Choroid plexus epithelial cell (primary cell): ENCODE results near the gene RPN2.

ENCODE experiments used
- DNase-seq: peaks from one replicate; pipeline ENCODE4 v3.0.0-alpha.2; 2010; ENCODE audit warnings: low read depth
- H3K4me3 ChIP-seq: 2 replicates; pipeline ENCODE4 v1.5.1; 2011; ENCODE audit warnings: low read depth, mild to moderate bottlenecking, control low read depth, low read length, moderate library complexity
- TF ChIP-seq, protein P1 (sequence below): conservative IDR thresholded peaks from 2 replicates; pipeline ENCODE4 v1.5.1; 2011; ENCODE audit warnings: low read depth, mild to moderate bottlenecking, control low read depth, inconsistent platforms, low read length, moderate library complexity

RPN2 gene

DNA sequence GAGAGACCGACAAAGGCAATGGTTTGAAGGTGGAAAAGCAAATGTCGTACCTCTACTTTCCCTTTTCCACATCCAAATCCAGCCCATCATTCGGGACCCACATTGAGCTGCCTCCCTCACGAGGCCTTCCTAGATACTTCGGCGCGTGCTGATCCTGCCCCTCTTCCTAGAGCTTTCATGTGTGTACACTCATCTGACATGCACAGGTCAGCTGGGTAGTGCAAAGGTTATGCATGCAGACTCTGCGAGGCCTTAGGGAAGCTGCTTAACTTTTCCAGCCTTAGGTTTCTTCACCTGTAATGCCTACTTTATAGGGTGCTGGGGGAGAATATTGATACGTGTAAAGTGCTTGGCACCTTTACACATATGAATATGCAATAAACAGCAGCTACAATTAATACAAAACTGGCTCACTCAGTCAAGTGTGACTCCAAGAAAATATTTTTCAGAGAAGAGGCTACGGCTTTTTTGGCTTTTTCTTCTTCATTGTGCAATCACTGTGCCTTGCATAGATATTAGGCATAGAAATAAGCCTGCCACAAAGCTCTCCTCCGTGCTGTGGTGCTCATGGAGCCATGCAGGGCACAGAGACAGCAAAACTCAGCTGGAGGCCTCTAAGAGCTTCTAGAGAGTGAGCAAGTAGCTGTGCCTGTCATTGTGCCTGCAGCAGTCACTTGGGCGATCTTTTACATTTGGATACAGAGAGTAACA lies 106.7 kb downstream of the RPN2 start:
- TF ChIP-seq, protein P1, sequence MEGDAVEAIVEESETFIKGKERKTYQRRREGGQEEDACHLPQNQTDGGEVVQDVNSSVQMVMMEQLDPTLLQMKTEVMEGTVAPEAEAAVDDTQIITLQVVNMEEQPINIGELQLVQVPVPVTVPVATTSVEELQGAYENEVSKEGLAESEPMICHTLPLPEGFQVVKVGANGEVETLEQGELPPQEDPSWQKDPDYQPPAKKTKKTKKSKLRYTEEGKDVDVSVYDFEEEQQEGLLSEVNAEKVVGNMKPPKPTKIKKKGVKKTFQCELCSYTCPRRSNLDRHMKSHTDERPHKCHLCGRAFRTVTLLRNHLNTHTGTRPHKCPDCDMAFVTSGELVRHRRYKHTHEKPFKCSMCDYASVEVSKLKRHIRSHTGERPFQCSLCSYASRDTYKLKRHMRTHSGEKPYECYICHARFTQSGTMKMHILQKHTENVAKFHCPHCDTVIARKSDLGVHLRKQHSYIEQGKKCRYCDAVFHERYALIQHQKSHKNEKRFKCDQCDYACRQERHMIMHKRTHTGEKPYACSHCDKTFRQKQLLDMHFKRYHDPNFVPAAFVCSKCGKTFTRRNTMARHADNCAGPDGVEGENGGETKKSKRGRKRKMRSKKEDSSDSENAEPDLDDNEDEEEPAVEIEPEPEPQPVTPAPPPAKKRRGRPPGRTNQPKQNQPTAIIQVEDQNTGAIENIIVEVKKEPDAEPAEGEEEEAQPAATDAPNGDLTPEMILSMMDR = no peak
- no peak for DNase-seq
- no peak overlapping the region for H3K4me3 ChIP-seq

DNA sequence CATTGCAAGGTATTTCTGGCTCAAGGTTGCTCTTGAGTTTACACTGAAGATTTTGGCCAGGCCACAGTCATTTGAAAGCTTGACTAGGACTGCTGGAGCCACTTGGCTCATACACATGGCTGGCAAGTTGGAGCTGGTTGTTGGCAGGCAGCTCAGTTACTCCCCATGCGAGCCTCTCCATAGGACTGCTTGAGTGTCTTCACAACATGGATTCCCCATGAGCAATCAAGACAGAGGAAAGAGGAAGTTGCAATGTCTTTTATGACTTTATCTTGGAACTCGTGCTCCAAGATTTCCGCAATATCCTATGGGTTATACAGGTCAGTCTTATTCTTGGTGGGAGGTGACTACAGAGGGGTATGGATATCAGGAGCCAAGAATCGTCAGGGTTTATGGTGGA lies 109.0 kb downstream of the RPN2 start:
- no peak for DNase-seq
- TF ChIP-seq, protein P1 = no peak
- H3K4me3 ChIP-seq = no peak overlapping the region

DNA sequence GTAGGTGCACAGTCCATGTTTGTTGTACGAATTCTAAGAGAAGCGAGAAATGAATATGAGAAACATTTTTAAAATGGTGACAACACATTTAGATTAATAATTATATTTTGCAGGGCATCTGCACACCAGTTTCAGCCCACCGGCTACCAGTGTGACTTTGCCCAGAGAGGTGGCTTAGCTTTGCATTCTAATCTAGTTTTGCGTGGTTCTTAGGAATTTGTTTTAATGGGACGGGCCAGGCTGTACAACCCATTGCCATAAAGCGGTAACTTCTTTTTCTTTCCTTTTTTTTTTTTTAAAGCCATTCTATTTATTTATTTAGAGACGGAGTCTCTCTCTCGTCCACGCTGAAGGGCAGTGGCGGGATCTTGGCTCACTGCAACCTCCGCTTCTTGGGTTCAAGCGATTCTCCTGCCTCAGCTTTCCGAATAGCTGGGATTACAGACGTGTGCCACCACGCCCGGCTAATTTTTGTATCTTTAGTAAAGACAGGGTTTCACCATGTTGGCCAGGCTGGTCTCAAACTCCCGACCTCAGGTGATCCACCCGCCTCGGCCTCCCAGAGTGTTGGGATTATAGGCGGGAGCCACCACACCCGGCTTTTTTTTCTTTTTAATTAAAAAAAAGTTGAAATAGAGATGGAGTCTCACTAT lies 111.2 kb downstream of the RPN2 start:
- TF ChIP-seq, protein P1 = no peak
- no peak for DNase-seq
- peak overlapping the region; percentile 93 for H3K4me3 ChIP-seq
